ENCODE data around the gene LRRC8C. TPM values are rescaled to one million over a fixed set of nuclear protein-coding genes. Genes with fewer than 3 reads are reported as not detected.
A peak's percentile ranks its signal among the peaks of the same experiment; 100 is the strongest.
"Not testable (repeated sequence)": the region's sequence is repeated elsewhere in the genome, so short reads cannot be mapped to it uniquely, and the experiment has no call there.

LRRC8C gene
- 10 to 100 TPM; 38.2 to 41.8 TPM for total RNA-seq

DNA sequence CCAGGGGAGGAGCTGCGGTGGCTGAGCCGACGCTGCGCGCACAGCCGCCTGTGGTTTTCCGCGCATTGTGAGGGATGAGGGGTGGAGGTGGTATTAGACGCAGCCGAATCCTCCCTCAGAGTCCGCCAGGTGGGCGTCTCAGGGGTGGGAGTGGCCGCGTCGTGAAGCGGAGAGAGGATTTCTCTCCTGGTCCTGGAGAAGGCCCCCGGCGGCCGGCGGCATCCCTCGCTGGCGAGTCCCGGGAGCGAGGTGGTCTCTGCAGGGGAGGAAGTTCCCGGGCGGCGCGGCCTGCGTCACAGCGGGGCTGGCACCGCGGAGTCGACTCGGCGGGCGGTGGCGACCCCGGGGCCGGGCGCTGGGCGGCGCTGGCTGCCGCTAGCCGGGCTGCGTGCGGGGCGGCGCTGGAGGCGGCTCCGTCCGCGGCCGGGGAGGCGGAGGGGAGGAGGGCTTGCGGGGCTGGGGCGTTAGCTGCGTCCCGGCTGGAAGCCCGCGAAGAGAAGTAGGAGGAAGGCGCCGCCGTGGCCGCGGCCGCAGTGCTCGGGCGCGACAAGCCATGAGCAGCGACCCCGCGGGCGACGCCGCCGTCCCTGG lies at the start of gene LRRC8C:
TSS of gene LRRC8C (plus strand) at position 464 of the 591 bp plus-strand sequence. CDS start 53,354 bp downstream, outside the sequence.
- POLR2A ChIA-PET, result interaction anchor here (0.6 to 11.1 kb wide), 15 partner anchors 9 to 134 kb away, joined by 3 to 98 read pairs (median 5); no protein-coding TSS in a partner anchor
- peak within 1 kb of the TSS; percentile 92 for H3K27ac Mint-ChIP-seq
- no peaks in the 10 kb centered on the region for H3K27me3 Mint-ChIP-seq
- peak; percentile 96 for DNase-seq
- H3K9me3 Mint-ChIP-seq, result no peaks in the 10 kb centered on the region
- peak; percentile 84 for ATAC-seq (ENCODE audit: low read depth)
- peaks cover 23% of the 10 kb centered on the region for H3K36me3 Mint-ChIP-seq
- peaks cover 67% of the 10 kb centered on the region for H3K4me1 Mint-ChIP-seq
- peak within 1 kb of the TSS; percentile 95 for H3K4me3 Mint-ChIP-seq

DNA sequence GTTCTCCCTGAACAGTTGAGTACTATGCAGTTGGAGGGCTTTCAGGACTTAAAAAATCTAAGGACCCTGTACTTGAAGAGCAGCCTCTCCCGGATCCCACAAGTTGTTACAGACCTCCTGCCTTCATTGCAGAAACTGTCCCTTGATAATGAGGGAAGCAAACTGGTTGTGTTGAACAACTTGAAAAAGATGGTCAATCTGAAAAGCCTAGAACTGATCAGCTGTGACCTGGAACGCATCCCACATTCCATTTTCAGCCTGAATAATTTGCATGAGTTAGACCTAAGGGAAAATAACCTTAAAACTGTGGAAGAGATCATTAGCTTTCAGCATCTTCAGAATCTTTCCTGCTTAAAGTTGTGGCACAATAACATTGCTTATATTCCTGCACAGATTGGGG lies 48.7 kb upstream of the LRRC8C start:
- ATAC-seq (ENCODE audit: low read depth) (no peak), DNase-seq (no peak)
- POLR2A ChIA-PET, result no interaction called here
- Mint-ChIP-seq H3K27ac (no peak overlapping the region), H3K27me3 (no peaks in the 10 kb centered on the region), H3K36me3 (peaks cover 46% of the 10 kb centered on the region), H3K4me3 (no peak overlapping the region), H3K9me3 (no peaks in the 10 kb centered on the region), H3K4me1 (peaks cover 5% of the 10 kb centered on the region)

DNA sequence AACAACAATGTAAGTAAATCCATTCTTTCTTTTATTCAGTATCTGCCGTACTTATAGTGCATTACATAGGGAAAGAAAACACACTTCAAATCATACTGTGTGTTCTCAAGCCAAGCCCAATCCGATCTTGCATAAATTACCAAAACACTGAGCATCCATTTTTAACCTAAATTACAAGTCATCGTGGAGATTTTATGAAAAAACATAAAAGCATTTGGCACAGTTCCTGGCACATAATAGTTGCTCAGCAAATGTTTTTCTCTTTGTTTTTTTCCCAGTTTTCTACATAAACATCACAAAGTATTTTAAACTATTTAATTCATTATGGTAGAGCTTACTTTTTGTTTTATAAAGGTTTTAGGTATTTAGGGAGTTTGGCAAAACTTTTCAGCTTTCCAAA lies 48.1 kb upstream of the LRRC8C start:
- Mint-ChIP-seq H3K4me1 (peaks cover 11% of the 10 kb centered on the region), H3K9me3 (no peaks in the 10 kb centered on the region), H3K27ac (no peak overlapping the region), H3K4me3 (no peak overlapping the region), H3K27me3 (no peaks in the 10 kb centered on the region), H3K36me3 (peaks cover 47% of the 10 kb centered on the region)
- no peak for ATAC-seq (ENCODE audit: low read depth)
- POLR2A ChIA-PET, result no interaction called here
- no peak for DNase-seq

DNA sequence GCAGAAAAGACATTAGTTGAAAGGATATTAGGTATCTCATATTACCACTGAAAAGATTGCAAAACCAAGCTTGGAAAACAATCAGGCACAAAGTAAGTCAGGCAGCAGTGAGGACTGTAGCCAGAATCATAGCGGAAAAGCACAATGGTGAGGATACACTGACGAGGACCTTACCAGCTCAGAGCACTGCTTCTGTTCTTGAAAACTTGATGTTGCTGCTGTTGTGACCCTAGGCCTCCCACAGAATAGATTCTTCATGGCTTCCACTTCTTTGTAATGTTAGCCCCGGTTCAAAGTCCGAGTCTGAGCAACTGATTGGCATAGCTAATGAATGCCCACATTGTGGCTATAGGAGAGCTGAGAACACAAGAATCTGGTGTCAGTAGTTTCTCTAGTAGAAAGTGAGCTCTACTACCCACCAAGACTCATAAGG lies 45.2 kb upstream of the LRRC8C start:
- no peak for ATAC-seq (ENCODE audit: low read depth)
- Mint-ChIP-seq H3K9me3 (no peaks in the 10 kb centered on the region), H3K36me3 (peaks cover 39% of the 10 kb centered on the region), H3K4me3 (no peak overlapping the region), H3K27ac (no peak overlapping the region), H3K4me1 (peaks cover 13% of the 10 kb centered on the region), H3K27me3 (no peaks in the 10 kb centered on the region)
- no peak for DNase-seq
- POLR2A ChIA-PET, result no interaction called here

DNA sequence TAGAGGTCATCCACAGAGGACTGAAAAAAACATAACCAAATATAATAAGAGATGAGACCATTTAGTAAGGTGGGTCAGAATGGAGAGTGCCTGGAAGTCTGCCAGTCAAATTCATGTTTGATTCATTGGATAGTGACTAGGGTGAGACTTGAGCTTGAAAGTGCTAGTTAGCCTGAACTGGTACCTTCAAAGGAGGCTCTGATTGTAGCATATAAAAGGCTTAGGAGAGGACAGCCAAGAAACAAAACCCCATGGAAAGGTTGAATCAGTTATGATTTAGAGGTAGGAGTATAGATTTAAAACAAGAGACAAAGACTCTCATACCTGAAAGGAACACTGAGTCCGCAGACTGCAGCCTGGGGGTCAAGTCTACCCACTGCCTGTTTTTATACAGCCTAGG lies 44.4 kb upstream of the LRRC8C start:
- Mint-ChIP-seq H3K27me3 (no peaks in the 10 kb centered on the region), H3K4me3 (no peak overlapping the region), H3K27ac (no peak overlapping the region), H3K9me3 (no peaks in the 10 kb centered on the region), H3K4me1 (peaks cover 13% of the 10 kb centered on the region), H3K36me3 (peaks cover 37% of the 10 kb centered on the region)
- POLR2A ChIA-PET, result no interaction called here
- no peak for ATAC-seq (ENCODE audit: low read depth)
- no peak for DNase-seq

DNA sequence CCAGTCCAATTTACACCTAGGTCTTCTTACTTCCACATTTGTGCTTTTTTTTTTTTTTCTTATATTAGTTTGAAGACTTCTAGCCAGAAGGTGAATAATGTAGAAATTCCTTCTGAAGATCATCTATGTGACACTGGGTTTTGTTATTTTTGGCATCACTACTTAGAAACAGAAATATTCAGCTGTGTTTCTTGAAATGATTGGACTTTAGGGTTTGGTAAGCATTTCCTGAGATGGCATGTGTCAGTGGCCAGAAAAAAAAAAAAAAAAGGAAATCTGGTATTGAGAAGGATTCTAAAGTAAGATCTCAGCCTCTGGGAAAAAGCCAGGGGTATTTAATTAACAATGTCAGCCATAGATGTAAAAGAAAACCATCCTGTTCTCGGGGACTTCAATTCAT lies 43.4 kb upstream of the LRRC8C start:
- H3K27ac Mint-ChIP-seq, result no peak overlapping the region
- DNase-seq, result no peak
- no peaks in the 10 kb centered on the region for H3K9me3 Mint-ChIP-seq
- ATAC-seq (ENCODE audit: low read depth), result no peak
- POLR2A ChIA-PET, result no interaction called here
- H3K36me3 Mint-ChIP-seq, result peaks cover 31% of the 10 kb centered on the region
- peaks cover 13% of the 10 kb centered on the region for H3K4me1 Mint-ChIP-seq
- no peak overlapping the region for H3K4me3 Mint-ChIP-seq
- H3K27me3 Mint-ChIP-seq, result no peaks in the 10 kb centered on the region

DNA sequence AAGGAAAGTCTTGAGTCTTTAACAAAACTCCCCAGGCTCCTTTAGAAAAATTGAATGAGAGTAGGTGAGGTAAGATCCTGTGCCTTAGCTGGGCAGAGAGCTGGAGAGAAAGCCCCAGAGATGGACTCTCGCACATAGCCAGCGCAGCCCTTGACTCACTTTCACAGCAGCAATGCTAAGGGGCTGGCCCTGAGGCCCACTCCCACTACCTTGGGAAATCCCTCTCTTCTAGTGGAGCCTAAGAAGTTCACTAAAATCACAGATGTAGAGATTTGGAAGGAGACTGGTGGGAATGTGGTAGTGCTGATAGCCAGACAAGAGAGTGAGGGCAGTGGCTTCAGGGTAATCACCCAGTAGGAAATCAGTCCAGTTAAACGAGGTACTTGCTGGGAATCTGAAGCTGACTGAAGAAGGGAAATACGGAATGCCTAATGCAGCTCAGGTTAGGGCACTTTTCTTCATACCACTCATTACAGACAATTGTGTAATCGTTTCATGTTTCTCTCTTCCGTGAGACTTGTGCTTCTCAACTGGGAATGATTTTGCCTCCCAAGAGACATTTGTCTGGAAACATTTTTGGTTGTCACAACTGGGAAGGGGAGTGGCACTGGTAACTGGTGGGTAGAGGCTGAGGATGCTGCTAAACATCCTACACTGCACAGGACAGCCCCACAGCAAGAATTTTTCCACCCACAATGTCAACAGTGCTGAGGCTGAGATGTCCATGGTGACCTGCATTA lies 42.4 kb upstream of the LRRC8C start:
- Mint-ChIP-seq H3K36me3 (peaks cover 25% of the 10 kb centered on the region), H3K27ac (no peak overlapping the region), H3K4me1 (peaks cover 15% of the 10 kb centered on the region), H3K9me3 (no peaks in the 10 kb centered on the region), H3K27me3 (no peaks in the 10 kb centered on the region), H3K4me3 (no peak overlapping the region)
- DNase-seq (no peak), ATAC-seq (ENCODE audit: low read depth) (no peak)
- POLR2A ChIA-PET, result no interaction called here

DNA sequence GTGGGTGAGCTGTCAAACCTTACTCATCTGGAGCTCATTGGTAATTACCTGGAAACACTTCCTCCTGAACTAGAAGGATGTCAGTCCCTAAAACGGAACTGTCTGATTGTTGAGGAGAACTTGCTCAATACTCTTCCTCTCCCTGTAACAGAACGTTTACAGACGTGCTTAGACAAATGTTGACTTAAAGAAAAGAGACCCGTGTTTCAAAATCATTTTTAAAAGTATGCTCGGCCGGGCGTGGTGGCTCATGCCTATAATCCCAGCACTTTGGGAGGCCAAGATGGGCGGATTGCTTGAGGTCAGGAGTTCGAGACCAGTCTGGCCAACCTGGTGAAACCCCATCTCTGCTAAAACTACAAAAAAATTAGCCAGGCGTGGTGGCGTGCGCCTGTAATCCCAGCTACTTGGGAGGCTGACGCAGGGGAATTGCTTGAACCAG lies 40.0 kb upstream of the LRRC8C start:
- not testable (repeated sequence) for H3K27ac Mint-ChIP-seq, H3K27me3 Mint-ChIP-seq
- POLR2A ChIA-PET, result interaction anchor here (0.7 kb wide), 1 partner anchor 15 kb away, joined by 3 read pairs; no protein-coding TSS in a partner anchor

DNA sequence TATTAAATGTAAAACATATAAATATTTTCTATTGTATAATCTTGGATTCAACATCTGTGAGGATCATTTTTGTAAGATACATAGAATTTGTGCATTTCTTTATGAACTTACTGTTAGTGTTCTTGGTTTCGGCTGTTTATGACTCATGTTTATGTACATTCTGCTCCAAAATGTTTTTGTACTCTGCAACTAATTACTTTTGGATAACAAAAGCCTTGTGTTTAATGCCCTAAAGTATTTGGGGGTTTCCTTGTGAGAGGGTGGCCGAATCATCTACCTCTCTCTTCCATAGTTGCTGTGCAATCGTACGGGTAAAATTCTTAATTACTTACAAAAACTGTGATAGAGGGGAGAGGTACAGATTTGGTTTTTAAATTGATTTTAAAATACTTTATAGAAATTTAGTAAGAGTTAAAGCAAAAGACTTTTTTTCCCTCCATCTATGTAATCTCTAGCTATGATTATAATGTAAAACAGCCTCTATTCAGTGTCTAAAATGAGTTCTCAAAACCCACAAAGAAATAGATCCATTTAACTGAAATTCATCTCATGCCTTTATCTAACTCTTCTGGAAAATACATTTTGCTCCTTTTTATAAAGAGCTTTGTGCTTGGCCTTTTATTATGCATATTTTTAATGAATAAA lies 38.7 kb upstream of the LRRC8C start:
- Mint-ChIP-seq H3K9me3 (no peaks in the 10 kb centered on the region), H3K36me3 (peaks cover 13% of the 10 kb centered on the region), H3K27me3 (no peaks in the 10 kb centered on the region), H3K4me3 (no peak overlapping the region), H3K27ac (no peak overlapping the region), H3K4me1 (peaks cover 17% of the 10 kb centered on the region)
- DNase-seq, result no peak
- POLR2A ChIA-PET, result no interaction called here
- no peak for ATAC-seq (ENCODE audit: low read depth)

More for the DNA sequence above, 40.0 kb upstream of the LRRC8C start:
- ATAC-seq (ENCODE audit: low read depth); DNase-seq; H3K9me3 Mint-ChIP-seq; H3K4me3 Mint-ChIP-seq: not testable (repeated sequence)
- H3K36me3 Mint-ChIP-seq, result peaks cover 20% of the 10 kb centered on the region
- H3K4me1 Mint-ChIP-seq, result peaks cover 16% of the 10 kb centered on the region

DNA sequence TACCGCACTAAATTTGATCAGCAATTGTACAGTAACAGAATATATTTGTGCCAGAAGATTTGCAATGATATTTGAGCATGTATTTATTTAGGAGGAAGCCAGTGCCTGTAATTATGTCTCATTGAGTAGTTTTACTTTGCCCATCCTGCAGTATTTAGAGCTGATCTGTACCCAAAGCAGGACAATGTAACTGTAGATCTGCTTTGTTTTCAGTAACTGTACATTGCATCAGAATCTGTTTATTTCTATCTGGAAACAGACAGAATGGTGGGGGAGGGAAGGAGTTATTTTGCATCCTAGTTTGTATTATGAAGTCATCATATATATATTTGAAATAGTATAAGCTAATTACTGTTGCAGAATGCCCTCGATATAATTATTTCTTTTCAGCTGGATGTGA lies 36.2 kb upstream of the LRRC8C start:
- Mint-ChIP-seq H3K4me3 (no peak overlapping the region), H3K9me3 (no peaks in the 10 kb centered on the region), H3K27me3 (no peaks in the 10 kb centered on the region), H3K27ac (no peak overlapping the region), H3K4me1 (peaks cover 17% of the 10 kb centered on the region), H3K36me3 (peaks cover 7% of the 10 kb centered on the region)
- ATAC-seq (ENCODE audit: low read depth), result no peak
- POLR2A ChIA-PET, result no interaction called here
- no peak for DNase-seq

DNA sequence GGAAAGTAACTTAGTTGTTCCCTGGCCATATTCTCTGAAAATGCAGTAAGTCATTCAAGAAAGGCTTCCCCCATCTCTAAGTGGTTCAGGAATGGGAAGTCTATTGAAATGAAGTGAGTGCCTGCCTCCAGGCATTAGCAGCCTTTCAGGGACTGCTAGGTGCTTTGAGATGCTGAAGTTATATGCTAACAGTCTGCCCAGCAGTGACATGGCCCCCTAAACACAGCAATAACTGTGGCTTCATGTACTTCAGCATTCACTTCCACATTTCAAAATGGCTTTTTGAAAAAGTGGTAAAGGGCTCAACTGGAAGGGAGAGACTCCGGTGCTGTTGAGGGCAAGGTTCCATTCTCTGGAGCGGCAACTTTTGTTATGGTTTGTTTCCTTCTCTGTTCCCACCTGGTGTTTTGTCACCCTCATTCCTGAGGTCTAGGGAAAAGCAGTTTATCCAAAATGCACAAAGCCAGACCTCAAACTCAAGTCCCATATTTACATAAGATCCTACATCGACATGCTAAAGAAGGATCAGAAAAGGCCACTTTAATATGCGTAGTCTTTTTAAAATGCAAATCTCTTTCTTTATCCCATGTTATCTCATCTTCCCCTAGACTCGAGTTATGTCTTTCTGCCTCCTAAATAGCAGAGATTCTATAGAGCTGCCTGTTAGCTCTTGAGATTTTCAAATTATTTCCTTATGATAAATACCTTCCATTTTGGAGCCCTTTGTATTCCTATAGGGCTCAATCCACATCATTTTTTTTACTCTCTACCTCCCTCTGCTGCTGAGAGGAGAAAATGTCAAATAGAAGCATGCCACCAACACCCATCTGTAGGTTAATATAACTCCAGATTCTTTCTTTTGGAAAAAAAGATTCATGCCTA lies 34.2 kb upstream of the LRRC8C start:
- Mint-ChIP-seq H3K4me1 (peaks cover 32% of the 10 kb centered on the region), H3K27me3 (no peaks in the 10 kb centered on the region), H3K36me3 (peaks cover 3% of the 10 kb centered on the region), H3K4me3 (no peak overlapping the region), H3K9me3 (no peaks in the 10 kb centered on the region), H3K27ac (peak overlapping the region; percentile 1)
- ATAC-seq (ENCODE audit: low read depth), result peak; percentile 59
- no peak for DNase-seq
- POLR2A ChIA-PET, result interaction anchor here (1.4 kb wide), 1 partner anchor 10 kb away, joined by 4 read pairs; no protein-coding TSS in a partner anchor

DNA sequence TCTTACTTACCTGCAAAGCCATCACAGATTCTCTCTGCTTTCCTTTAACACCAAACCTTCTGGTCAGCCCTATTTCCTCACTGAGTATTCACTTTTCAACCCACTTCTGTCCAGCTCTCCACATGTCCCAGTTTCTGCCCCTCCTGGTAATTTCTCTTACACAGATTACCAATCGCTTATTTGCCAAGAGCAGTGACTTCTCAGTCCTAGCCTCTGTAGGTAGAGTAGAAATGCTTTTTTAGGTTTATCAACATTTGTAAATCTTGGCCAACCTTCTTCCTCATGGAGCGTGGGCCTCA lies 33.6 kb upstream of the LRRC8C start:
- ATAC-seq (ENCODE audit: low read depth), result no peak
- POLR2A ChIA-PET, result interaction anchor here (1.4 kb wide), 1 partner anchor 10 kb away, joined by 4 read pairs; no protein-coding TSS in a partner anchor
- H3K36me3 Mint-ChIP-seq, result peaks cover 2% of the 10 kb centered on the region
- H3K27ac Mint-ChIP-seq, result peak overlapping the region; percentile 1
- H3K27me3 Mint-ChIP-seq, result no peaks in the 10 kb centered on the region
- peaks cover 34% of the 10 kb centered on the region for H3K4me1 Mint-ChIP-seq
- DNase-seq, result no peak
- H3K4me3 Mint-ChIP-seq, result no peak overlapping the region
- no peaks in the 10 kb centered on the region for H3K9me3 Mint-ChIP-seq
